ENCODE data around the gene AKR1E2. TPM values are rescaled to one million over a fixed set of nuclear protein-coding genes. Genes with fewer than 3 reads are reported as not detected.
A peak's percentile ranks its signal among the peaks of the same experiment; 100 is the strongest.

The AKR1E2 gene
- total and polyA plus RNA-seq, 9 of the 15 experiments (the other 6 are each of a cell fraction or from before 2014, with no cell fraction given) = 4.2 to 16.6 (median 9.8) TPM

GRCh38 chr10:4826792-4827324 lies 851 bp downstream of the AKR1E2 start (continued):
- TF ChIP-seq L3MBTL2 (IDR thresholded peaks at IDR 0.05) (no peak), HNRNPK (IDR thresholded peaks at IDR 0.05; ENCODE audit: low read depth, low read length, poor library complexity, severe bottlenecking) (no peak), ZSCAN32 (CRISPR knock-in tag; IDR thresholded peaks at IDR 0.05) (no peak), JUN (IDR thresholded peaks at IDR 0.05; ENCODE audit: borderline replicate concordance, low read depth, low read length) (no peak), JUN (CRISPR knock-in tag; IDR thresholded peaks at IDR 0.05; ENCODE audit: borderline replicate concordance) (no peak), ZBTB11 (CRISPR knock-in tag; IDR thresholded peaks at IDR 0.05) (no peak), ATF7 (IDR thresholded peaks at IDR 0.05) (no peak), ZBTB8A (IDR thresholded peaks at IDR 0.05; ENCODE audit: partially characterized antibody) (no peak), RFX5 (IDR thresholded peaks at IDR 0.05; ENCODE audit: low read depth, low read length) (no peak), NRF1 (conservative IDR thresholded peaks at IDR 0.05 in 1 of 2, IDR thresholded peaks at IDR 0.05 in 1 of 2) (peak in 1 of 2 experiments; percentile 30; a peak in 2 of 4 replicates), ZBTB49 (CRISPR knock-in tag; IDR thresholded peaks at IDR 0.05; ENCODE audit: borderline replicate concordance) (no peak), ZNF23 (CRISPR knock-in tag; IDR thresholded peaks at IDR 0.05) (no peak), CBFB (CRISPR knock-in tag; IDR thresholded peaks at IDR 0.05) (no peak; the same call in 1 of the 2 replicates), NR2F6 (CRISPR knock-in tag; IDR thresholded peaks at IDR 0.05) (no peak), TOE1 (IDR thresholded peaks at IDR 0.05; ENCODE audit: borderline replicate concordance) (no peak), TOE1 (CRISPR knock-in tag; IDR thresholded peaks at IDR 0.05; ENCODE audit: borderline replicate concordance, low read depth) (no peak), KLF16 (IDR thresholded peaks at IDR 0.05) (no peak), ETV1 (tag; conservative IDR thresholded peaks at IDR 0.05; ENCODE audit: low read depth) (peak; percentile 54)
- TF ChIP-seq, protein P1, sequence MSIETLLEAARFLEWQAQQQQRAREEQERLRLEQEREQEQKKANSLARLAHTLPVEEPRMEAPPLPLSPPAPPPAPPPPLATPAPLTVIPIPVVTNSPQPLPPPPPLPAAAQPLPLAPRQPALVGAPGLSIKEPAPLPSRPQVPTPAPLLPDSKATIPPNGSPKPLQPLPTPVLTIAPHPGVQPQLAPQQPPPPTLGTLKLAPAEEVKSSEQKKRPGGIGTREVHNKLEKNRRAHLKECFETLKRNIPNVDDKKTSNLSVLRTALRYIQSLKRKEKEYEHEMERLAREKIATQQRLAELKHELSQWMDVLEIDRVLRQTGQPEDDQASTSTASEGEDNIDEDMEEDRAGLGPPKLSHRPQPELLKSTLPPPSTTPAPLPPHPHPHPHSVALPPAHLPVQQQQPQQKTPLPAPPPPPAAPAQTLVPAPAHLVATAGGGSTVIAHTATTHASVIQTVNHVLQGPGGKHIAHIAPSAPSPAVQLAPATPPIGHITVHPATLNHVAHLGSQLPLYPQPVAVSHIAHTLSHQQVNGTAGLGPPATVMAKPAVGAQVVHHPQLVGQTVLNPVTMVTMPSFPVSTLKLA (conservative IDR thresholded peaks at IDR 0.05) = no peak
- TF ChIP-seq, protein P2, sequence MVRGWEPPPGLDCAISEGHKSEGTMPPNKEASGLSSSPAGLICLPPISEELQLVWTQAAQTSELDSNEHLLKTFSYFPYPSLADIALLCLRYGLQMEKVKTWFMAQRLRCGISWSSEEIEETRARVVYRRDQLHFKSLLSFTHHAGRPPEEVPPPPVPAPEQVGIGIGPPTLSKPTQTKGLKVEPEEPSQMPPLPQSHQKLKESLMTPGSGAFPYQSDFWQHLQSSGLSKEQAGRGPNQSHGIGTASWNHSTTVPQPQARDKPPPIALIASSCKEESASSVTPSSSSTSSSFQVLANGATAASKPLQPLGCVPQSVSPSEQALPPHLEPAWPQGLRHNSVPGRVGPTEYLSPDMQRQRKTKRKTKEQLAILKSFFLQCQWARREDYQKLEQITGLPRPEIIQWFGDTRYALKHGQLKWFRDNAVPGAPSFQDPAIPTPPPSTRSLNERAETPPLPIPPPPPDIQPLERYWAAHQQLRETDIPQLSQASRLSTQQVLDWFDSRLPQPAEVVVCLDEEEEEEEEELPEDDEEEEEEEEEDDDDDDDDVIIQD (CRISPR knock-in tag; IDR thresholded peaks at IDR 0.05) = no peak
